IMR-90 (cell line): ENCODE data around the gene PILRA. TPM values are rescaled to one million over a fixed set of nuclear protein-coding genes. Genes with fewer than 3 reads are reported as not detected.

ENCODE experiments used
- ATAC-seq: fragments of 200-7000 bp; cut with Tn5 transposase; 2 replicates; pipeline ENCODE4 v1.9.1; 2020; ENCODE audit warnings: low read depth, mild to moderate bottlenecking, moderate library complexity
- BruUV-seq: library from RNA; stranded (reverse); fragments of 400-500 nt; replicated peaks from 2 replicates; lab custom pipeline; 2021; lab: Mats Ljungman, UMichigan
- CTCF ChIA-PET: fragments of 300-600 bp; formaldehyde crosslinking; extraction: SDS; loops from one replicate; lab custom pipeline; 2021; ENCODE audit warnings: antibody characterized with exemption; lab: Yijun Ruan, JAX
- POLR2A ChIA-PET: fragments of 300-600 bp; sonication (Branson Sonifier 250); formaldehyde crosslinking; loops from one replicate; lab custom pipeline; 2022; ENCODE audit warnings: antibody characterized with exemption; ENCODE audit not compliant: unreplicated experiment; lab: Charles Lee
- DNase-seq: peaks from one replicate; pipeline ENCODE4 v3.0.0; 2013
- H2AFZ ChIP-seq: replicated peaks from 2 replicates; pipeline ENCODE3; 2013; ENCODE audit warnings: low read length, mild to moderate bottlenecking; ENCODE audit not compliant: poor library complexity
- H2AK5ac ChIP-seq: 2 replicates; pipeline ENCODE4 v1.6.1; 2013; ENCODE audit warnings: low read depth, low read length, inconsistent platforms
- H2AK9ac ChIP-seq: replicated peaks from 2 replicates; pipeline ENCODE3; 2013; ENCODE audit warnings: mild to moderate bottlenecking, low read depth, low read length, moderate library complexity; ENCODE audit not compliant: poor library complexity
- H2BK120ac ChIP-seq: 2 replicates; pipeline ENCODE4 v1.6.1; 2013; ENCODE audit warnings: low read depth, low read length, inconsistent platforms
- H2BK15ac ChIP-seq: 3 replicates; pipeline ENCODE4 v1.6.1; 2013; ENCODE audit warnings: low read depth, low read length, inconsistent platforms
- H2BK20ac ChIP-seq: 2 replicates; pipeline ENCODE4 v1.6.1; 2013; ENCODE audit warnings: low read depth, mild to moderate bottlenecking, inconsistent platforms, low read length, moderate library complexity
- H2BK5ac ChIP-seq: 2 replicates; pipeline ENCODE4 v1.6.1; 2013; ENCODE audit warnings: mild to moderate bottlenecking, low read depth, low read length, inconsistent platforms; ENCODE audit not compliant: poor library complexity, severe bottlenecking
- H3K14ac ChIP-seq: replicated peaks from 2 replicates; pipeline ENCODE4 v1.6.1; 2013; ENCODE audit warnings: low read depth, low read length, inconsistent platforms
- H3K18ac ChIP-seq: 2 replicates; pipeline ENCODE4 v1.6.1; 2013; ENCODE audit warnings: low read depth, low read length, control low read depth
- H3K23ac ChIP-seq: 2 replicates; pipeline ENCODE4 v1.6.1; 2013; ENCODE audit warnings: low read depth, low read length, inconsistent platforms
- H3K27ac ChIP-seq: 2 replicates; pipeline ENCODE4 v1.5.1; 2013; ENCODE audit warnings: mild to moderate bottlenecking, control low read depth, low read length; ENCODE audit not compliant: insufficient read depth
- H3K27me3 ChIP-seq: 2 replicates; pipeline ENCODE4 v1.6.1; 2013; ENCODE audit warnings: low read length; ENCODE audit not compliant: control insufficient read depth, insufficient read depth
- H3K36me3 ChIP-seq: 2 replicates; pipeline ENCODE4 v1.6.1; 2013; ENCODE audit warnings: low read length, mixed read lengths; ENCODE audit not compliant: control insufficient read depth, insufficient read depth
- H3K4ac ChIP-seq: 2 replicates; pipeline ENCODE4 v1.6.1; 2013; ENCODE audit warnings: low read depth, low read length, inconsistent platforms
- H3K4me1 ChIP-seq: 2 replicates; pipeline ENCODE4 v1.6.1; 2013; ENCODE audit warnings: low read length, mixed read lengths; ENCODE audit not compliant: control insufficient read depth, insufficient read depth
- H3K4me2 ChIP-seq: 2 replicates; pipeline ENCODE4 v1.6.1; 2013; ENCODE audit warnings: low read depth, mild to moderate bottlenecking, control low read depth, low read length, moderate library complexity
- H3K4me3 ChIP-seq: 2 replicates; pipeline ENCODE4 v1.5.1; 2013; ENCODE audit warnings: low read depth, mild to moderate bottlenecking, control low read depth, low read length, moderate library complexity; ENCODE audit not compliant: insufficient read depth
- H3K56ac ChIP-seq: 2 replicates; pipeline ENCODE4 v1.6.1; 2013; ENCODE audit warnings: low read length, inconsistent platforms; ENCODE audit not compliant: insufficient read depth; ENCODE audit errors: extremely low read depth
- H3K79me1 ChIP-seq, 2 experiments: 2 replicates each; pipeline ENCODE4 v1.6.1; 2013; ENCODE audit warnings: low read length in 2 of 2, inconsistent platforms in 1 of 2, low read depth in 1 of 2
- H3K9ac ChIP-seq: 2 replicates; pipeline ENCODE4 v1.6.1; 2013; ENCODE audit warnings: low read depth, low read length, control low read depth
- H3K9me1 ChIP-seq: 2 replicates; pipeline ENCODE4 v1.6.1; 2013; ENCODE audit warnings: low read length, inconsistent platforms; ENCODE audit not compliant: insufficient read depth
- H3K9me3 ChIP-seq: 2 replicates; pipeline ENCODE4 v1.6.1; 2013; ENCODE audit warnings: low read length; ENCODE audit not compliant: control insufficient read depth, insufficient read depth
- H4K20me1 ChIP-seq: 2 replicates; pipeline ENCODE4 v1.6.1; 2013; ENCODE audit warnings: low read length, inconsistent platforms; ENCODE audit not compliant: insufficient read depth
- H4K5ac ChIP-seq: 2 replicates; pipeline ENCODE4 v1.6.1; 2013; ENCODE audit warnings: mild to moderate bottlenecking, low read depth, low read length, control low read depth
- H4K8ac ChIP-seq, 2 experiments: 2 replicates each; pipeline ENCODE4 v1.6.1; 2013; ENCODE audit warnings: low read depth in 2 of 2, low read length in 2 of 2, control low read depth in 1 of 2, inconsistent platforms in 1 of 2
- H4K91ac ChIP-seq: 2 replicates; pipeline ENCODE4 v1.6.1; 2013; ENCODE audit warnings: low read depth, low read length, inconsistent platforms; ENCODE audit not compliant: insufficient read depth
- BHLHE40 ChIP-seq: fragments of 150-350 bp; IDR thresholded peaks from 2 replicates; pipeline ENCODE4 v1.6.1; 2016; ENCODE audit warnings: mild to moderate bottlenecking, low read depth, low read length
- CEBPB ChIP-seq: IDR thresholded peaks from 2 replicates; pipeline ENCODE4 v1.6.1; 2012; ENCODE audit warnings: low read depth, low read length, improper control_type of control experiment
- CHD1 ChIP-seq: IDR thresholded peaks from 2 replicates; pipeline ENCODE4 v1.6.1; 2012; ENCODE audit warnings: low read depth, low read length, improper control_type of control experiment
- CTCF ChIP-seq: conservative IDR thresholded peaks from 2 replicates; pipeline ENCODE4 v1.5.1; 2012; ENCODE audit warnings: mild to moderate bottlenecking, low read depth, low read length, improper control_type of control experiment
- FOS ChIP-seq: fragments of 150-350 bp; IDR thresholded peaks from 2 replicates; pipeline ENCODE4 v1.6.1; 2016; ENCODE audit warnings: low read depth, low read length
- MAFK ChIP-seq: IDR thresholded peaks from 2 replicates; pipeline ENCODE4 v1.6.1; 2012; ENCODE audit warnings: low read depth, low read length, improper control_type of control experiment
- MAZ ChIP-seq: IDR thresholded peaks from 2 replicates; pipeline ENCODE4 v1.6.1; 2012; ENCODE audit warnings: low read depth, mild to moderate bottlenecking, low read length, improper control_type of control experiment, moderate library complexity, borderline replicate concordance
- MXI1 ChIP-seq: IDR thresholded peaks from 2 replicates; pipeline ENCODE4 v1.6.1; 2012; ENCODE audit warnings: low read depth, mild to moderate bottlenecking, low read length, moderate library complexity, borderline replicate concordance
- NFE2L2 ChIP-seq: fragments of 150-350 bp; IDR thresholded peaks from 2 replicates; pipeline ENCODE4 v1.6.1; 2016; ENCODE audit warnings: low read depth, mild to moderate bottlenecking, low read length
- POLR2A ChIP-seq: IDR thresholded peaks from 2 replicates; pipeline ENCODE4 v1.6.1; 2012; ENCODE audit warnings: mild to moderate bottlenecking, low read depth, low read length
- RAD21 ChIP-seq: IDR thresholded peaks from 2 replicates; pipeline ENCODE4 v1.6.1; 2012; ENCODE audit warnings: low read length, improper control_type of control experiment
- RCOR1 ChIP-seq: IDR thresholded peaks from 2 replicates; pipeline ENCODE4 v1.6.1; 2012; ENCODE audit warnings: mild to moderate bottlenecking, low read length, improper control_type of control experiment; ENCODE audit not compliant: insufficient replicate concordance
- RFX5 ChIP-seq: IDR thresholded peaks from 2 replicates; pipeline ENCODE4 v1.8.0; 2012; ENCODE audit warnings: low read depth, mild to moderate bottlenecking, low read length, moderate library complexity
- SMC3 ChIP-seq: fragments of 150-350 bp; IDR thresholded peaks from 2 replicates; pipeline ENCODE4 v1.6.1; 2016; ENCODE audit warnings: low read depth, mild to moderate bottlenecking, antibody characterized with exemption, low read length, moderate library complexity
- WGBS, 2 experiments: methylation state at CpG; one replicate each; pipeline versions ENCODE4 v1.1.5 to v1.1.7; 2013; ENCODE audit warnings: missing lambda C conversion rate in 2 of 2; ENCODE audit not compliant: insufficient read length in 1 of 2; ENCODE audit errors: extremely low coverage in 2 of 2; 5-methylcytosine and 5-hydroxymethylcytosine counted together
- dilution Hi-C: fragments of 300-500 bp; cut with HindIII; formaldehyde crosslinking; loops from one replicate; pipeline ENCODE4 v1.14.3; 2018; ENCODE audit warnings: low sequenced_read_pairs; ENCODE audit not compliant: unreplicated experiment
- in situ Hi-C: fragments of 300-500 bp; cut with MboI; formaldehyde crosslinking; loops from 3 replicates; pipeline ENCODE4 v1.14.3; 2019; ENCODE audit warnings: low sequenced_read_pairs, inconsistent platforms, mixed read lengths
- intact Hi-C: fragments of 100-400 bp; cut with micrococcal nuclease; formaldehyde crosslinking; loops from 2 replicates; pipeline ENCODE4 v1.10.0; 2022
- polyA plus RNA-seq, 3 experiments: library from polyadenylated mRNA; depleted of rRNA; stranded (reverse); fragments of >200 nt; gene quantifications; 2 replicates each; pipeline ENCODE4 v1.2.3, GENCODE V29; 2012; ENCODE audit warnings: low replicate concordance in 1 of 3
- total RNA-seq: library from RNA; depleted of rRNA; stranded (reverse); fragments of >200 nt; gene quantifications from 2 replicates; pipeline ENCODE4 v1.2.3, GENCODE V29; 2012
- TF ChIP-seq, protein P1 (sequence below): fragments of 150-350 bp; IDR thresholded peaks from 2 replicates; pipeline ENCODE4 v1.6.1; 2017; ENCODE audit warnings: mild to moderate bottlenecking, antibody characterized with exemption, low read length, low read depth
- TF ChIP-seq, protein P2 (sequence below): fragments of 150-350 bp; IDR thresholded peaks from 2 replicates; pipeline ENCODE4 v1.6.1; 2016; ENCODE audit warnings: low read depth, mild to moderate bottlenecking, low read length, moderate library complexity, borderline replicate concordance

Gene PILRA
- total and polyA plus RNA-seq, 2 of the 4 experiments (the other 2 are of a cell fraction) = 0.56 TPM; not detected in 1

- peaks cover 8% of the 10 kb centered on the region; the same call in 1 of the 2 replicates for H3K9me1 ChIP-seq
- ChIA-PET POLR2A (no interaction called here), CTCF (interaction anchor here (0.6 kb wide), 1 partner anchor 82 kb away, joined by 3 read pairs; no protein-coding TSS in a partner anchor)
- intact Hi-C loops = no loop called here
- H4K5ac ChIP-seq = peak overlapping the region; percentile 95
- DNase-seq = no peak
- H3K4me3 ChIP-seq = peak overlapping the region; percentile 64
- H3K14ac ChIP-seq = peak overlapping the region; percentile 77
- peak overlapping the region; percentile 98 for H2AK9ac ChIP-seq
- H3K4me1 ChIP-seq = peaks cover 7% of the 10 kb centered on the region; the same call in 1 of the 2 replicates
- H4K20me1 ChIP-seq = peaks cover 10% of the 10 kb centered on the region
- peaks cover 7% of the 10 kb centered on the region for H3K36me3 ChIP-seq
- no peak overlapping the region for H3K23ac ChIP-seq
- H3K4me2 ChIP-seq = peak overlapping the region; percentile 73
- peak overlapping the region; percentile 75 for H3K4ac ChIP-seq
- no peak overlapping the region for H3K56ac ChIP-seq
- peak overlapping the region; percentile 33 for H3K18ac ChIP-seq
- peak overlapping the region; percentile 73 to 96 for H4K8ac ChIP-seq
- no peak overlapping the region for H2BK20ac ChIP-seq
- peaks cover 0 to 26% of the 10 kb centered on the region in 2 experiments; a peak in 3 of 4 replicates for H3K79me1 ChIP-seq
- H2BK15ac ChIP-seq = no peak overlapping the region
- WGBS, 2 experiments = 35% methylated on average over 8 of the region's 16 CpGs; no CpG with 5 or more reads in 1 of the 2 experiments
- peak overlapping the region; percentile 6 for H2BK5ac ChIP-seq
- H3K27me3 ChIP-seq = no peaks in the 10 kb centered on the region
- in situ Hi-C loops = loop anchor here (25.0 kb wide), 1 partner anchor 685 kb away; no protein-coding TSS in a partner anchor
- BruUV-seq = no TSS peak
- H2AFZ ChIP-seq = peak overlapping the region; percentile 90
- TF ChIP-seq RFX5 = no peak
- TF ChIP-seq CEBPB = no peak
- TF ChIP-seq POLR2A = no peak
- TF ChIP-seq CHD1 = no peak
- no peak for TF ChIP-seq MAZ
- no peak for TF ChIP-seq BHLHE40
- no peak for TF ChIP-seq RCOR1
- TF ChIP-seq, protein P1, sequence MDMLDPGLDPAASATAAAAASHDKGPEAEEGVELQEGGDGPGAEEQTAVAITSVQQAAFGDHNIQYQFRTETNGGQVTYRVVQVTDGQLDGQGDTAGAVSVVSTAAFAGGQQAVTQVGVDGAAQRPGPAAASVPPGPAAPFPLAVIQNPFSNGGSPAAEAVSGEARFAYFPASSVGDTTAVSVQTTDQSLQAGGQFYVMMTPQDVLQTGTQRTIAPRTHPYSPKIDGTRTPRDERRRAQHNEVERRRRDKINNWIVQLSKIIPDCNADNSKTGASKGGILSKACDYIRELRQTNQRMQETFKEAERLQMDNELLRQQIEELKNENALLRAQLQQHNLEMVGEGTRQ = no peak
- no peak for TF ChIP-seq SMC3
- no peak for TF ChIP-seq MXI1
- no peak for TF ChIP-seq MAFK
- no peak for TF ChIP-seq RAD21
- TF ChIP-seq NFE2L2 = no peak
- no peak for TF ChIP-seq FOS
- TF ChIP-seq CTCF = no peak
- TF ChIP-seq, protein P2, sequence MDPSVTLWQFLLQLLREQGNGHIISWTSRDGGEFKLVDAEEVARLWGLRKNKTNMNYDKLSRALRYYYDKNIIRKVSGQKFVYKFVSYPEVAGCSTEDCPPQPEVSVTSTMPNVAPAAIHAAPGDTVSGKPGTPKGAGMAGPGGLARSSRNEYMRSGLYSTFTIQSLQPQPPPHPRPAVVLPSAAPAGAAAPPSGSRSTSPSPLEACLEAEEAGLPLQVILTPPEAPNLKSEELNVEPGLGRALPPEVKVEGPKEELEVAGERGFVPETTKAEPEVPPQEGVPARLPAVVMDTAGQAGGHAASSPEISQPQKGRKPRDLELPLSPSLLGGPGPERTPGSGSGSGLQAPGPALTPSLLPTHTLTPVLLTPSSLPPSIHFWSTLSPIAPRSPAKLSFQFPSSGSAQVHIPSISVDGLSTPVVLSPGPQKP = no peak
- no peak overlapping the region for H2BK120ac ChIP-seq
- no peak overlapping the region for H3K9ac ChIP-seq
- dilution Hi-C loops = no loop called here
- peak overlapping the region; percentile 49; the same call in 1 of the 2 replicates for H4K91ac ChIP-seq
- no peaks in the 10 kb centered on the region for H3K9me3 ChIP-seq
- peak overlapping the region; percentile 2 for H2AK5ac ChIP-seq
- peak overlapping the region; percentile 5; the same call in 1 of the 2 replicates for H3K27ac ChIP-seq
- no peak for ATAC-seq
Measured at GRCh38 chr7:100427762-100428198, 54.5 kb downstream of the PILRA start.
